Measurements from ENCODE around the gene SEMA5B. TPM values are rescaled to one million over a fixed set of nuclear protein-coding genes. Genes with fewer than 3 reads are reported as not detected.

The SEMA5B gene
- total RNA-seq, 1 donor from 2014 or later = not detected

DNA sequence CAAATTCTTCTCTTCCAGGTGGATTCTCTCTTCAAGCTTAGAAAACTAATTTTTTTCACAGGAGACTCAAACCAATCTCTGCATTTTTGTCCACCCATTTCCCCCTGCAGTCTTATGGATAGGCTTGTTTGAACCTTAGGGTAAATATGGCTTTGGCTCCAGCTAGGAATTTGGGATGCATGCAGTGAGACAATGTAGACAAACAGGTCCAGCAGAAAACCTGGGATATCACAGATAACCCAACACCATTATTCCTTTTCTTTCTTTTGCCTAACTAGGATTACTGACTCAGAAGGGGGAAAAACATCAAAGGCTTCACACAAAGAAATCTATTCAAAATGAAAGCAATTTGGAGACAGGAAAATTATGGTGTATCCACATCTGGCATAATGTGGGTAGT, 11.2 kb upstream of the SEMA5B start:
- no peak overlapping the region for H3K4me3 ChIP-seq (ENCODE audit: low read depth, low read length)
- DNase-seq (ENCODE audit: low read depth) = no peak
- TF ChIP-seq, protein P1, sequence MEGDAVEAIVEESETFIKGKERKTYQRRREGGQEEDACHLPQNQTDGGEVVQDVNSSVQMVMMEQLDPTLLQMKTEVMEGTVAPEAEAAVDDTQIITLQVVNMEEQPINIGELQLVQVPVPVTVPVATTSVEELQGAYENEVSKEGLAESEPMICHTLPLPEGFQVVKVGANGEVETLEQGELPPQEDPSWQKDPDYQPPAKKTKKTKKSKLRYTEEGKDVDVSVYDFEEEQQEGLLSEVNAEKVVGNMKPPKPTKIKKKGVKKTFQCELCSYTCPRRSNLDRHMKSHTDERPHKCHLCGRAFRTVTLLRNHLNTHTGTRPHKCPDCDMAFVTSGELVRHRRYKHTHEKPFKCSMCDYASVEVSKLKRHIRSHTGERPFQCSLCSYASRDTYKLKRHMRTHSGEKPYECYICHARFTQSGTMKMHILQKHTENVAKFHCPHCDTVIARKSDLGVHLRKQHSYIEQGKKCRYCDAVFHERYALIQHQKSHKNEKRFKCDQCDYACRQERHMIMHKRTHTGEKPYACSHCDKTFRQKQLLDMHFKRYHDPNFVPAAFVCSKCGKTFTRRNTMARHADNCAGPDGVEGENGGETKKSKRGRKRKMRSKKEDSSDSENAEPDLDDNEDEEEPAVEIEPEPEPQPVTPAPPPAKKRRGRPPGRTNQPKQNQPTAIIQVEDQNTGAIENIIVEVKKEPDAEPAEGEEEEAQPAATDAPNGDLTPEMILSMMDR (conservative IDR thresholded peaks at IDR 0.05; ENCODE audit: low read depth, low read length) = no peak

DNA sequence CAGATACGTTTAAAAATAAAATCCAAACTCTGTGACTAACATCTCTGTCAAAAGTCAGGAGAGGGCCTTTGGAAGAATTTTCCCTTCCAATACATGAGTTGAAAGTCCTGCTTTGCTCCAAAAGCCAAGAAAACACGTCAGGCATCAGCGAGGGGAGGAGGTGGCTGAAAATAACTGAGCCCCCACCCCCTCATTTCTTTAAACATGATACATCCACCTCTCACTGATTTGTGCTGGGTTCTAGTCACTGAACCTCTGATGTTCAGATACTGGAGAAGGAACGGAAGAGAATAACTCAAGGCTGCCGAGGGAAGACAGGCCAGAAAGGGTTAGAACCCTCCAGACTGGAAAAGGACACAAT, 9.4 kb upstream of the SEMA5B start:
- TF ChIP-seq, protein P1 (conservative IDR thresholded peaks at IDR 0.05; ENCODE audit: low read depth, low read length) = no peak
- DNase-seq (ENCODE audit: low read depth) = no peak
- no peak overlapping the region for H3K4me3 ChIP-seq (ENCODE audit: low read depth, low read length)

DNA sequence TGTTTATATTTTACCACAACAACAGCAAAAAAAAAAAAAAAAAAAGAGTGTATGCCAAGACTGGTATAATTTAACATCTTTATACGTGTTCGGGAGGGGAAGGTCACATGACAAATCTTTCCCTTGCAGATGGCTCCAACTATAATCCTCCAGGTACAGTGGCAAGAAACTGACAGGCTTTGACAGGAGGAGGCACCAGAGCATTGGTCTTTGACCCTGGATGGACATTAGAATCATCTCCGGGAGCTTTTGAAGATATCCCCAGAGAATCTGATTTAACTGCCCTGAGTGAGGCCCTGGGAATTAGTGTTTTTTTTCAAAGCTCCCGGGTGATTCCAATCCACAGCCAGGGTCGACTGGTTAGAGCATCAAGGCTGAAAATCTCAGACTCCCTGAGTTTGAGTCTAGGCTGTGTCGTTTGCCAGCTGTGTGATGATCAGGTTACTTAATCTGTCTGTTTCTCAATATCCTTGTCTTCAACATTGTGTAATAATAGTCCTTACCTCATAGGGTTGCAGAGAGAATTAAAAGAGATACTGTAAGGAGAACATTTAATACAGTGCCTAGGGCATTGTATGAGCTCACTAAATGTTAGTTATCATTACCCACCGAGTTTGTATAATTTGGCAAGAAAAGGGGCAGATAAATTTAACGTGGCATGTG, 8.9 kb upstream of the SEMA5B start:
- no peak overlapping the region for H3K4me3 ChIP-seq (ENCODE audit: low read depth, low read length)
- TF ChIP-seq, protein P1 (conservative IDR thresholded peaks at IDR 0.05; ENCODE audit: low read depth, low read length) = peak; percentile 29
- no peak for DNase-seq (ENCODE audit: low read depth)

DNA sequence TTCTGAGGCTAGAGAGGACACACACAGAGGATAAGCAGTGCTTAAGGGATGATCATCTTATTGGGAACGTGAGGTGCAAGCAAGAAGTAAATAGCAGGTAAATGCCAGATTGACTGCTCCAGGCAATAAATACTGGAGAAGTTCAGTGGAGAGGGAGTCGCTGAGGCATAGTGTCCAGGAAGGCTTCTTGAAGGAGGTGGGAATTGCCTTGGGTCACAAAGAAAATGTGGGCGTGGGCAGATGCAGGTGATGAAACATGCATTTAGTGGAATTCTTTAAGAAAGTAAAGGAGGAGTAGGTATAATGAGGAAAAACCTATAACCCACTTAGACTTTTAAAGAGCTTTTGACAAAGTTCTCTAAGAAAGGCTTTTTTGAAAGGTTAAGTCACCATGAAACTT, 7.4 kb upstream of the SEMA5B start:
- H3K4me3 ChIP-seq (ENCODE audit: low read depth, low read length) = no peak overlapping the region
- TF ChIP-seq, protein P1 (conservative IDR thresholded peaks at IDR 0.05; ENCODE audit: low read depth, low read length) = no peak
- no peak for DNase-seq (ENCODE audit: low read depth)

DNA sequence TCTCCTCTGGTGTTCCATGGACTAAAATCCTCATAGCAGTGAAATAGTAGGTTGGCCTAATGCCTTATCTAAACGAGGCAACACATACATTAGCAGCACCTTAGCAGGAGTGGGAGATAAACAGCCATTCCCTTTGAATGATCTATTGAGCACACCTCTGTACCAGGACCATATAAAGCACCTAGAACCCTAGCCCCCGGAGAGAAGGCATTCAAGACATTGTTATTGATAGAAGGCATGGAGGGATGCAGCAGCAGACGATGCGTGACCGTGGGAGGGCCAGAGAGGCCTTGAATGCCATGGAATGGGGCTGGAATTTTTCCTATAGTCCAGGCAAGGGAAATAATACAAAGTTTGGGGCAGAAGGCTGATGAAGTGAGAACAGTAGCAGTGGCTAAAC, 6.6 kb upstream of the SEMA5B start:
- TF ChIP-seq, protein P1 (conservative IDR thresholded peaks at IDR 0.05; ENCODE audit: low read depth, low read length) = no peak
- no peak overlapping the region for H3K4me3 ChIP-seq (ENCODE audit: low read depth, low read length)
- DNase-seq (ENCODE audit: low read depth) = no peak

DNA sequence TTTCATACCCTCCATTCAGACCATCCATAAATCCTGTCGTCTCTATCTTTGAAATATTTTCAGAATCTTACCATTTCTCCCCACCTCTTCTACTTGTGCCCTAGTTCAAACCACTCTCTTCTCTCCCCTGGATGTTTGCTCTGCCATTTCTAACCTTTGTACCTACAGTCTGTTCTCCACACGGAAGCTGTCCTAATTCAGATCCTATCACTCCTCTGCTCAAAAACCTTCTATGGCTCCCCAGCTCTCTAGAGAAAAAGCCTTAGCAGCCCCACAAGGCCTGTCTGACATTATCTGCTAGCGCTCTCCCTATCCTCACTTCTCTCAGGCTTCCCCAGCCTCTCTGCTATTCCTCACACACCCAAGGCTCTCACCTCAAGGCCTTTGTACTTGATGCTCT, 4.5 kb upstream of the SEMA5B start:
- no peak overlapping the region for H3K4me3 ChIP-seq (ENCODE audit: low read depth, low read length)
- TF ChIP-seq, protein P1 (conservative IDR thresholded peaks at IDR 0.05; ENCODE audit: low read depth, low read length) = no peak
- DNase-seq (ENCODE audit: low read depth) = no peak

DNA sequence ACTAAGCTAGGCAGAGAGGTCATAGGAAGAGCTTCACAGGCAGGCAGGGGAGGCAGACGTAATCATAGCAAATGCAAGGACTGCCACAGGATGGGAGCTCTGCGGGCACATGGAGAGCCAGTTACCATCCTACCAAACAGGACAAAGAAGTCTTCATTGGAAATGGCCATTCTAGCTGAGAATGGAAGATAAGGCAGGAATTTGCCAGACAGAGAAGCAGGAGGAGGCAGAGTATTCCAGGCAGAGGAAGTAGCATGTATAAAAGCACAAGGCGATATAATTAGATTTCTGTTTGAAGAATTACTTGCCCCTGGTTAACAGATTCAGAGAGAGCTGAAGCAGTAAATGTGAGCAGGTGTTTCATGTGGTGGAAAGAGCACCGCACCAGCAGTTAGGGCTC, 3.5 kb upstream of the SEMA5B start:
- TF ChIP-seq, protein P1 (conservative IDR thresholded peaks at IDR 0.05; ENCODE audit: low read depth, low read length) = no peak
- DNase-seq (ENCODE audit: low read depth) = no peak
- no peak overlapping the region for H3K4me3 ChIP-seq (ENCODE audit: low read depth, low read length)

Data from epithelial cell of proximal tubule (primary cell).